ENCODE results near the gene IL23A.
A peak's percentile ranks its signal among the peaks of the same experiment; 100 is the strongest.

IL23A gene

DNA sequence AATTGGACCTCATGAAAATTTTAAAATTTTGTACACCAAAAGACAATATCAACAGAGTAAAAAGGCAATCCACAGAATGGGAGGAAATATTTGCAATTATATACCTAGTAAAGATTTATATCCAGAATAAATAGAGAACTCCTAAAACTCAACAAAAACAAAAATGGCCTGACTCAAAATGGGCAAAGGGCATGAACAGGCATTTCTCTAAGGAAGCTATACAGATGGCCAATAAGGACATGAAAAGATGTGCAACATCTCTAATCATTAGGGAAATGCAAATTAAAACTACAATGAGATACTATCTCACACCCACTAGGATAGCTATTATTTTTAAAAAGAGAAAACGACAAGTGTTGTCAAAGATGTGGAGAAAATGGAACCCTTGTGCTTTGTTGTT lies 34.8 kb downstream of the IL23A start:
- Mint-ChIP-seq H3K4me1 (peaks cover 35% of the 10 kb centered on the region), H3K36me3 (no peaks in the 10 kb centered on the region), H3K4me3 (no peak overlapping the region), H3K9me3 (peaks cover 3% of the 10 kb centered on the region), H3K27ac (peak overlapping the region; percentile 70), H3K27me3 (no peaks in the 10 kb centered on the region)
- ATAC-seq: no peak

DNA sequence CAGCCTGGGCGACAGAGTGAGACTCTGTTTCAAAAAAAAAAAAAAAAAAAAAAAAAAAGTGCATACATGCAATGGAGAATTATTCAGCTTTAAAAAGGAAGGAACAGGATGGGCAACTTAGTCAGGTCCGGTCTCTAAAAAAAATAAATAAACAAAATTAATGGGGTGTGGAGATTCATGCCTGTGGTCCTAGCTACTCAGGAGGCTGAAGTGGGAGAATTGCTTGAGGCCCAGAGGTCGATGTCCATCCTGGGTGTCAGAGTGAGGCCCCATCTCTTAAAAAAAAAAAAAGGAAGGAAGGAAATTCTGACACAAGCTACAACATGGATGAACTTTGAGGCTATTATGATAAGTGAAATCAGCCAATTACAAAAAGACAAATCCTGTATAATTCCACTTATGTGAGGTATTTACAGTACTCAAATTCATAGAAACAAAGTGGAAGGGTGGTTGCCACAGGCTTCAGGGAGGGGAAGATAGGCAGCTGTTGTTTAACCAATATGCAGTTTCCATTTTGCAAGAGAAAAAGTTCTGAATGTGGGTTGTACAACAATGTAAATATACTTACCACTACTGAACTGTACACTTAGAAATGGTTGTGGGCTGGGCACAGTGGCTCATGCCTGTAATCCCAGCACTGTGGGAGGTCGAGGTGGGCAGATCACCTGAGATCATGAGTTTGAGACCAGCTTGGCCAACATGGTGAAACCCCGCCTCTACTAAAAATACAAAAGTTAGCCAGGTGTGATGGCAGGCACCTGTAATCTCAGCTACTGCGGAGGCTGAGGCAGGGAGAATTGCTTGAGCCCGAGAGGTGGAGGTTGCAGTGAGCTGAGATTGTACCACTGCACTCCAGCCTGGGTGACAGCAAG lies 36.3 kb downstream of the IL23A start:
- Mint-ChIP-seq H3K36me3 (no peaks in the 10 kb centered on the region), H3K27ac (peak overlapping the region; percentile 92), H3K4me3 (peak overlapping the region; percentile 41), H3K9me3 (peaks cover 3% of the 10 kb centered on the region), H3K4me1 (peaks cover 35% of the 10 kb centered on the region), H3K27me3 (no peaks in the 10 kb centered on the region)
- peak; percentile 44 for ATAC-seq

DNA sequence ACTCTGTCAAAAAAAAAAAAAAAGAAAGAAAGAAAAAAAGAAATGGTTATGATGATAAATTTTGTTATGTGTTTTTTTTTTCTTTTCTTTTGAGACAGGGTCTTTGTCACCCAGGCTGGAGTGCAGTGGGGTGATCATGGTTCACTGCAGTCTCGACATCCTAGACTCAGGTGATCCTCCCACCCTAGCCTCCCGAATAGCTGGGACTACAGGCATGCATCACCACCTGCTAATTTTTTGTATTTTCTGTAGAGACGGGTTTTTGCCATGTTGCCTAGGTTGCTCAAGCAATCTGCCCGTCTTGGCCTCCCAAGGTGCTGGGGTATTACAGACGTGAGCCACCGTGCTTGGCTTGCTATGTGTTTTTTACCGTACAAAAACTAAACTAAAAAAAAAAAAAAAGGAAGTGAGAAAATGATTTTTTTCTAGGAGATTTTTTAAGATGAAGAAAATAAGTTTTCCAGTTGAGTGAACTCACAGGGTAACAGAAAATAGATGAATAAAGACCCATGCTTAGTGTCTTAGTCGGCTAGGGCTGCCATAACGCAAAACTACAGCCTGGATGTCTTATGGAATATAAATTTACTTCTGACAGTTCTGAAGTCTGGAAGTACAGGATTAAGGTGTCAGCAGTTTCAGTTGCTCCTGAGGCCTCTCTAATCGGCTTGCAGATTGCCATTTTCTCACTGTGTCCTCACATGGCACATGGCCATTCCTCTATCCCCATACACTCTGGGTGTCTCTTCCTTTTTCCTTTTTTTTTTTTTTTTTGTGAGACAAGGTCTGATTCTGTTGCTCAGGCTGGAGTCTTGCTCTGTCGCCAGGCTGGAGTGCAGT lies 37.1 kb downstream of the IL23A start:
- peaks cover 3% of the 10 kb centered on the region for H3K9me3 Mint-ChIP-seq
- peak overlapping the region; percentile 92 for H3K27ac Mint-ChIP-seq
- H3K4me3 Mint-ChIP-seq: peak overlapping the region; percentile 26
- no peaks in the 10 kb centered on the region for H3K36me3 Mint-ChIP-seq
- no peaks in the 10 kb centered on the region for H3K27me3 Mint-ChIP-seq
- ATAC-seq: peak; percentile 96
- peaks cover 35% of the 10 kb centered on the region for H3K4me1 Mint-ChIP-seq

DNA sequence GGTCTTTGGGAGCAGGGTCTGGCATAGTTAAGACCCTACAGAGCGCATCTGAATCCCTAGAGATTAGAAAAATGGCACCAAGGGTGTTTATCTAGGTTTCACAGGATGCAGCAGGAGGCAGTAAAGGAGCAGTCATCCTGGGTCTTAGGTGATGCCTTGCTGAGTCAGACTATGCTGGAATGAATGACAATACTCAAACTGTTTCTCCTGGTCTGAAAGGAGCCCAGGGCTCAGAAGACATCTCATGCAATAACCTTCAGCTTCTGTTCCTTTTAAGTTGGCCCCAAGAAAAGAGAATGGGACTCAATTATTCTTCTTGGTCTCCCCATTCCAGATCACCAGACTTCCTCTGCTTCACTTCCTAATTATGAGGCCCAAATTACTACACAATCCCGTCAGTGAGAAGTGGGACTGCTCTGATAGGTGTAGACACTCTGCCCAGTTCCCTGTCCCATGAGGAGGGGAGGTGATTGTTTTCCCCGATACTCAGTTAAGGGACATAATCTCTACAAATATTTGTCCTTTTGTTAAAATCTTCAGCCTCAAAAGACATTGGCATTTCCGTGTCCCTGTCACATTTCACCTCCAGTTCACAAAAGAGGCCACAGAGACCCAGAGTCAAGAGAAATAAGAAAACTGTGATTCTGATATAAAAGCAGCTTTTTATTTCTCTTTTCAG lies 38.8 kb downstream of the IL23A start:
- ATAC-seq: no peak
- Mint-ChIP-seq H3K4me3 (no peak overlapping the region), H3K27ac (peak overlapping the region; percentile 92), H3K9me3 (peaks cover 3% of the 10 kb centered on the region), H3K4me1 (peaks cover 35% of the 10 kb centered on the region), H3K27me3 (no peaks in the 10 kb centered on the region), H3K36me3 (no peaks in the 10 kb centered on the region)

DNA sequence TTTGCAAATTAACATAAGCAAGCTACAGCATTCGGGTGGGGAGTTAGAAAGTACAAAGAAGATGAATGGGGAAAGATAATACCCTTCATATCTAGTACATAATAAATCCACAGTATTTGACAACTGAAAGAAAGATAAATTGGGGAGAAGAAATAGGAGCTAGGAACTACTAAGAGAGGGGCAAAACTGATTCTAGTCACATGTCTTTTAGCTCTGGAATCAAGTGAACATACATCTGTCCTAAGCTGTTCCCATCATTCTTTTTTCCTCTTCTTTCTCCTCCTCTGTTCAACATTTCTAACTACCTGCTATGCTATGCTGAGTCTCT lies 39.3 kb downstream of the IL23A start:
- Mint-ChIP-seq H3K27me3 (no peaks in the 10 kb centered on the region), H3K36me3 (no peaks in the 10 kb centered on the region), H3K27ac (peak overlapping the region; percentile 92), H3K4me3 (no peak overlapping the region), H3K4me1 (peaks cover 35% of the 10 kb centered on the region), H3K9me3 (peaks cover 3% of the 10 kb centered on the region)
- no peak for ATAC-seq

DNA sequence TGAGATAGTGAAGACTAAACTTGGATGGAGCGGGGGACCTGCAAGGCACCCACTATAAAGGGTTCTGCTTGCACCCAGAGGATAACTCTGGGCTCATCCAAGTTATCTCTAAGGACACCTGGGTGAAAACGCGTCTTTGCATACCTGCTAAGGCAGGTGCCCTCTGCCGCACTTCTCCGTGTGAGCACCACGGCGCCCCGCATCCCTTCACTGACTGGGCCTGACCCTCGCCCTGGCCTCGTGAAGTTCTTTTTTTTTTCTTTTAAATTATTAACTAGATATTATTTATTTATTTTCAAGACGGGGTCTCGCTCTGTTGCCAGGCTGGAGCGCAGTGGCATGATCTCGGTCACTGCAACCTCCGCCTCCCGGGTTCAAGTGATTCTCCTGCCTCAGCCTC lies 43.9 kb downstream of the IL23A start:
- Mint-ChIP-seq H3K27ac (no peak overlapping the region), H3K9me3 (no peaks in the 10 kb centered on the region)

DNA sequence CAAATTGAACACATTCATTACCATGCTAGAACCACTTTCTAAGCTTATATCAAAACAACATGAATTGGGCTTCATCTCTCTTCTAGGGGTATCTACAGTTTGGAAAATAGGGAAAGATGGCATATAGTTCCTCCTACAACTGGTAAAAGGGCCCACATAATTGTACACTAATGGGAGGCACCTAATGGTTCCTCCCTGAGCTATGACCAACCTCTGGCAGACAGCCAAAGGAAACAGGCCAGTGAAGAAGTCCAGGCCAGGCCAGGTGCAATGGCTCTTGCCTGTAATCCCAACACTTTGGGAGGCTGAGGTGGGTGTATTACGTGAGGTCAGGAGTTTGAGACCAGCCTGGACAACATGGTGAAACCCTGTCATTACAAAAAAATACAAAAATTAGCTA lies 47.2 kb downstream of the IL23A start:
- H3K4me3 Mint-ChIP-seq: no peak overlapping the region
- no peak overlapping the region for H3K27ac Mint-ChIP-seq
- no peaks in the 10 kb centered on the region for H3K4me1 Mint-ChIP-seq
- H3K36me3 Mint-ChIP-seq: no peaks in the 10 kb centered on the region
- no peaks in the 10 kb centered on the region for H3K27me3 Mint-ChIP-seq
- H3K9me3 Mint-ChIP-seq: no peaks in the 10 kb centered on the region
- ATAC-seq: no peak

More for the DNA sequence above, 43.9 kb downstream of the IL23A start:
- ATAC-seq: no peak
- Mint-ChIP-seq H3K4me1 (peaks cover 3% of the 10 kb centered on the region), H3K4me3 (no peak overlapping the region), H3K27me3 (no peaks in the 10 kb centered on the region), H3K36me3 (no peaks in the 10 kb centered on the region)

DNA sequence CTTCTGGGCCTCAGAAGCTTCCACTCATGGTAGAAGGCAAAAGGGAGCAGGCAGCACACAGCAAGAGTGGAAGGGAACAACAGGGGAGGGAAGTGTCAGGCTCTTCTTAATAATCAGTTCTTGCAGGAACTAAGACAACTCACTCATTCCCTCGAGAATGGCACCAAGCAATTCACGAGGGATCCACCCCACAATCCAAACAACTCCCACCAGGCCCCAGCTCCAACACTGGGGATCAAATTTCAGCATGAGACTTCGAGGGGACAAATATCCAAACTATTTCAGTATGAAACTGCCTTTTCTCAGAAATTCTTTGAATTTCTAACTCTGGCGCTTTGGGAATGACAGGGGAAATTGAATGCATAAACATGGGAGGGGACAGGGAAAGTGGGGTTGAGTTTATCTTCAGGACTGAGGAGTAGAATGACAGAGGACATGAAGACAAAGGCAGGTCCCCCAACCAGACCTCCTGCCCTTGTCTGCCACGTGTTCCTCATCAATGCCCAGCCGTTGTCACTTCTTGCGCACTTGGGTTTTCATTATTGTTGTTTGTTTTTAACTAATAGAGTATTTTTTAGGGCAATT lies 48.6 kb downstream of the IL23A start:
- no peak overlapping the region for H3K4me3 Mint-ChIP-seq
- H3K27me3 Mint-ChIP-seq: no peaks in the 10 kb centered on the region
- no peak overlapping the region for H3K27ac Mint-ChIP-seq
- no peak for ATAC-seq
- H3K4me1 Mint-ChIP-seq: no peaks in the 10 kb centered on the region
- no peaks in the 10 kb centered on the region for H3K36me3 Mint-ChIP-seq
- peaks cover 3% of the 10 kb centered on the region for H3K9me3 Mint-ChIP-seq

DNA sequence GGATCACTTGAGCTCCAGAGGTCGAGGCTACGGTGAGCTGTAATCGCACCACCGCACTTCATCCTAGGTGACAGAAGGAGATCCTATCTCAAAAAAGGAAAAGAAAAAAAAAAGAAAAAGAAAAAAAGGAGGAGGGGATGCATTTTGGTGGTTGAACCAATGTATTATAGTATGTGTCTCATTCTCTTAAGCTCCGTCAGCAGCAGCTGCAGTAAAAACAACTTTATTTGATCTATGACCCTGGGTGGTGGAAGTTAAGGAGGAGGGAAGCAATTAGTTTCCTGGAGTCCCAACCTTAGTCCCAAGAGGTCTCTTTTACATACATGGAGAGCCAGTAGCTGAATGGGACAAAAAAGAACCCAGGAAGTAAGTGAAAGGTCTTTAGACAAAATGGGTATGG lies 50.7 kb downstream of the IL23A start:
- no peak for ATAC-seq
- Mint-ChIP-seq H3K9me3 (peaks cover 3% of the 10 kb centered on the region), H3K27me3 (no peaks in the 10 kb centered on the region), H3K36me3 (no peaks in the 10 kb centered on the region), H3K27ac (no peak overlapping the region), H3K4me3 (no peak overlapping the region), H3K4me1 (no peaks in the 10 kb centered on the region)

Measured in stimulated activated memory B cell treated with anti-CD40 and anti-IgM and Interleukin-4, amounts not matched to agents 10 μg/mL and 1 μg/mL and 100 μg/mL, for 72 hours (primary cell).